ENCODE measurements around the gene HSFX4.

The HSFX4 gene

DNA sequence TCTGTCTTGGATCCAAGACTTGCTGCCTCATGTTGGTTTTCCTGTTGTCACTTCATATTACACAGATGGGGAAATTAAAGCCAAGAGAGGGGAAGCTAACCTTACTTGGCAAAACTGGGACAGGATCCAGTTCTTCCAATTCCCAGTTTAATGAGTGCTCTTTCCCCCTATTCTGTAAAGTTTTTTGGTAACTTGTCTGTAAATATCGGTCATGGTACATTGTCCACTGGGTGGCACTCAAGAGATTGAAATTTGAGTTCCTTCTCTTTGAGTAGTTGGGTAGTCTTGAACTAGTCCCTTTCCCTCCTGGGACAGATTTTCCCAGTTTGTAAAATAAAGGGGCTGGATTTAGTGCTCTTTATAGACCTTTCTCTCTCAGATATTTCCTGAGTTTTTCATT lies 21.3 kb downstream of the HSFX4 start:
- no peaks in the 10 kb centered on the region for H3K9me3 ChIP-seq (ENCODE audit: control insufficient read depth, insufficient read depth, low read depth, low read length)
- no peak overlapping the region for H3K9ac ChIP-seq (ENCODE audit: low read length)
- peaks cover 60% of the 10 kb centered on the region for H3K36me3 ChIP-seq (ENCODE audit: control insufficient read depth, insufficient read depth, low read length)
- H3K27me3 ChIP-seq (ENCODE audit: control insufficient read depth, insufficient read depth, low read length): no peaks in the 10 kb centered on the region
- H3K4me1 ChIP-seq (ENCODE audit: control insufficient read depth, insufficient read depth, low read length): peaks cover 19% of the 10 kb centered on the region; the same call in 1 of the 2 replicates
- no peak overlapping the region for H3K27ac ChIP-seq (ENCODE audit: low read depth, low read length)
- no peak overlapping the region for H3K4me3 ChIP-seq (ENCODE audit: low read depth, low read length)

DNA sequence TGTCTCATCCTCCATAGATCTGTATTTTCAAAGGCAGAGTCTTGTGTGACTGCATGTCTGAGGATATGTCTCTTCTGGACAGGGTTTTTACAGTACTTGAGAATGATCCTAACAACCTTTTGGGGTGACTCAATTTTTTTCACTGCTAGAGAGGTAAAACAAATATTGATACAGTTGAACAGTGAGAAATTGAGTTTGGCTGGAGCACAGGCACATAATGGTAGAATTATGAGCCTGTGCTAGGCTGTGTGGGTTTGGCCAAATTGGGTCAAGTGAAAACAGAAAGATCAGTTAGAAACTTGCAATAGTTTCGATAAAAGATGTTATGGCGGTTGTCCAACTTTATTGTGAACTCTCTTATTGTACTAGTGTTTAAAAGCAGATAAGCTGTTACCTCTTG lies 32.2 kb downstream of the HSFX4 start:
- no peaks in the 10 kb centered on the region for H3K9me3 ChIP-seq (ENCODE audit: control insufficient read depth, insufficient read depth, low read depth, low read length)
- no peak overlapping the region for H3K9ac ChIP-seq (ENCODE audit: low read length)
- peaks cover 27% of the 10 kb centered on the region for H3K36me3 ChIP-seq (ENCODE audit: control insufficient read depth, insufficient read depth, low read length)
- no peak overlapping the region for H3K27ac ChIP-seq (ENCODE audit: low read depth, low read length)
- no peaks in the 10 kb centered on the region for H3K27me3 ChIP-seq (ENCODE audit: control insufficient read depth, insufficient read depth, low read length)
- H3K4me3 ChIP-seq (ENCODE audit: low read depth, low read length): no peak overlapping the region
- no peaks in the 10 kb centered on the region for H3K4me1 ChIP-seq (ENCODE audit: control insufficient read depth, insufficient read depth, low read length)

DNA sequence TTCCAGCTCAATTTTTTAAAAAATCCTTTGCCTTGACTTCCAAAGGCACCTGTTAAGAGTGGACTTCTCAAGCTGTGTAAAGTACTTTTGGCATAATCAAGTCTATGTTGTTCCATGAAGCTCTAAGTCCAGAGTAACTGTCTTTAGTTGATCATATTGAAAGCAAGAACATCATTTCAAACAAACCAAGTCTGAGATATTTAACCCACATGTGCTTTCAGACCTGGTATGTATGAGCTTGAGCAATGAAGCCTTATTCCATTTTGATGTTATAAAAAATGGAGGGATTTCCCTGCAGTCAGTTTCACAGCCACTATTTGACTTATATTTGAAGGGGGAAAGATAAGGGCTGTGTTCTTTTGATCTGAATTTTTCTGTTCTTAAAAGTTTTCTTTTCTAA lies 32.6 kb downstream of the HSFX4 start:
- Histone ChIP-seq H3K9me3 (ENCODE audit: control insufficient read depth, insufficient read depth, low read depth, low read length) (no peaks in the 10 kb centered on the region), H3K4me1 (ENCODE audit: control insufficient read depth, insufficient read depth, low read length) (no peaks in the 10 kb centered on the region), H3K4me3 (ENCODE audit: low read depth, low read length) (no peak overlapping the region), H3K27me3 (ENCODE audit: control insufficient read depth, insufficient read depth, low read length) (no peaks in the 10 kb centered on the region), H3K9ac (ENCODE audit: low read length) (no peak overlapping the region), H3K36me3 (ENCODE audit: control insufficient read depth, insufficient read depth, low read length) (peaks cover 31% of the 10 kb centered on the region), H3K27ac (ENCODE audit: low read depth, low read length) (no peak overlapping the region)

DNA sequence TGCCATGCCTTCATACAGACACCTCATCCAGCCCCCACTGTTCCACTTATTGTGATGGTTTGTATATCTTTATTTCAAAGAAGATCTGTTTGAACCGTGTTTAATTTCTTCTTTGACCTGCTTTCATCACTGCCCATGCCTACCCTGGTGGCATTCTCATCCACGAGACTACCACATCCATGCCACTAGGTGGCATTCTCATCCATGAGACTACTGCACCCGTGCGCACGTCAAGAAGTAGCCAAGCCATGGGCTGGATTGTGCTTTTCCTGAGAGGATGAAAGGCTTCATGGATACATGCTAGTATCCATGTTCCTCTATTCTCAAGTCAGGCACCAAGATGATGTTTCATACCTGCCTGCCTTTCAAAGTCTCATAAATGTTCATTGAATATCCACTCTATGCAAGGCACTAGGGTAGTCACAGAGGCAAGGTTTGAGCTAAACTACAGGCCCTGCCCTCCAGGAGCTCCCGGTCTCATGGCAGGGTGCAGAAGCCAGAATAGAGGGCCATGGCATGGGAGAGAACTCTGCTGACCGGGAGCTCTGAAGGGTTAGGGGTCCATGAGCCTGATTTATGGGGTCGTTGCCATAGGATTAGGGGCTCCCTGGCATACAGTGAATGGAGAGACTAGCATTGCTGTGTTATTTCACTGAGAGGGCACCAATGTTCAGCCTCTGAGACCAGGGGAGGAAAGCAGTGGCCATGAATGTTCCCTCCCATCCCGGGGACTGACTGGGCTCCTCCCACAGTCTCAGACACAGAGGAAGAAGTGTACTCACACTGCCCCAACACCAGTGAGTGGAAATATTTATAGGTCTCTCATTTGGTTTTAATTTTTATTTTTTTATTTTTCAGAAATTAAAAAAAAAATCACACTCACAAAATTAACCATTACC lies 33.7 kb downstream of the HSFX4 start:
- H3K4me1 ChIP-seq (ENCODE audit: control insufficient read depth, insufficient read depth, low read length): no peaks in the 10 kb centered on the region
- no peak overlapping the region for H3K27ac ChIP-seq (ENCODE audit: low read depth, low read length)
- no peaks in the 10 kb centered on the region for H3K9me3 ChIP-seq (ENCODE audit: control insufficient read depth, insufficient read depth, low read depth, low read length)
- H3K9ac ChIP-seq (ENCODE audit: low read length): no peak overlapping the region
- H3K4me3 ChIP-seq (ENCODE audit: low read depth, low read length): no peak overlapping the region
- H3K27me3 ChIP-seq (ENCODE audit: control insufficient read depth, insufficient read depth, low read length): no peaks in the 10 kb centered on the region
- peaks cover 31% of the 10 kb centered on the region for H3K36me3 ChIP-seq (ENCODE audit: control insufficient read depth, insufficient read depth, low read length)

DNA sequence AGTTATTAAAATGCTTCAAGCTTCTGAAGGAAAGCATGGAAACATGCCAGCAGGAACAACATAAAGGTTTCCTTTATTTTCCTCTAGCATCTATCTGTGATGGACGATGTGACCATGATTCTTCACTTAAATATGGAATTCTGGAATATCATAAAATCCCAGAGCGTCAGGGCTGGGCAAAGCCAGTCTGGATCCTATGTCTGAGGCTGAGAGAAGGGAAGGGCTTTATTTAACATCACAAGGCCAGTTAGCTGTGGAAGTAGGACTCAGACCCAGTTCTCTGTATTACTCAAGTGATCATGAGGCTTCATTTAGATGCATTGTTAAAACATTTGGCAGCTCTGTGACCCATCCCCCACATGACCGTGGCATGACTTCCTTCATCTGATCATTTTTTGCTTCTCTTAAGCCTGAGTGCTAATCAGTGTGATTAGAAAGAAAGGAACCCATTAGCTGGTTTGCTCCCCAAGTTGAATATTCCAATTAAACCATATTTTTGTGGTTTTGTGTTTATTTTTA lies 49.8 kb downstream of the HSFX4 start:
- H3K27me3 ChIP-seq (ENCODE audit: control insufficient read depth, insufficient read depth, low read length): no peaks in the 10 kb centered on the region; the same call in 1 of the 2 replicates
- H3K27ac ChIP-seq (ENCODE audit: low read depth, low read length): no peak overlapping the region; the same call in 1 of the 2 replicates
- peaks cover 30% of the 10 kb centered on the region for H3K4me1 ChIP-seq (ENCODE audit: control insufficient read depth, insufficient read depth, low read length)
- no peak overlapping the region for H3K4me3 ChIP-seq (ENCODE audit: low read depth, low read length)
- H3K36me3 ChIP-seq (ENCODE audit: control insufficient read depth, insufficient read depth, low read length): no peaks in the 10 kb centered on the region
- H3K9ac ChIP-seq (ENCODE audit: low read length): no peak overlapping the region
- H3K9me3 ChIP-seq (ENCODE audit: control insufficient read depth, insufficient read depth, low read depth, low read length): no peaks in the 10 kb centered on the region
